GM08714 (cell line): ENCODE results near the gene NLRP5.
"Not testable (repeated sequence)": the region's sequence is repeated elsewhere in the genome, so short reads cannot be mapped to it uniquely, and the experiment has no call there.

Experiments
- H3K4me3 ChIP-seq: fragments of 200-500 bp; sonication (Bioruptor generic); 2 replicates; pipeline ENCODE4 v1.5.1; 2014; ENCODE audit warnings: mild to moderate bottlenecking, low read length, inconsistent platforms
- ZNF274 ChIP-seq: IDR thresholded peaks from 2 replicates; pipeline ENCODE4 v1.6.1; 2012; ENCODE audit warnings: mild to moderate bottlenecking, low read depth, low read length

The NLRP5 gene

GRCh38 chr19:56088497-56089215, 102.1 kb downstream of the NLRP5 start:
- no peak for TF ChIP-seq ZNF274
- H3K4me3 ChIP-seq = no peak overlapping the region

- TF ChIP-seq ZNF274 = no peak
- H3K4me3 ChIP-seq = no peak overlapping the region
These were observed 102.8 kb downstream of the NLRP5 start for GRCh38 chr19:56089344-56089743.

- no peak for TF ChIP-seq ZNF274
- H3K4me3 ChIP-seq = no peak overlapping the region
These were observed 104.5 kb downstream of the NLRP5 start for GRCh38 chr19:56091066-56091490.

- H3K4me3 ChIP-seq = no peak overlapping the region
- no peak for TF ChIP-seq ZNF274
These were observed 105.4 kb downstream of the NLRP5 start for GRCh38 chr19:56091751-56092546.

- no peak overlapping the region for H3K4me3 ChIP-seq
- no peak for TF ChIP-seq ZNF274
These were observed 106.4 kb downstream of the NLRP5 start for GRCh38 chr19:56092685-56093631.

GRCh38 chr19:56094449-56094848, 107.9 kb downstream of the NLRP5 start:
- no peak overlapping the region for H3K4me3 ChIP-seq
- TF ChIP-seq ZNF274 = no peak

- TF ChIP-seq ZNF274 = no peak
- H3K4me3 ChIP-seq = no peak overlapping the region
These were observed 110.1 kb downstream of the NLRP5 start for GRCh38 chr19:56096665-56097064.

- no peak overlapping the region for H3K4me3 ChIP-seq
- no peak for TF ChIP-seq ZNF274
These were observed 110.7 kb downstream of the NLRP5 start for GRCh38 chr19:56097306-56097705.

GRCh38 chr19:56097776-56098175, 111.2 kb downstream of the NLRP5 start:
- no peak overlapping the region for H3K4me3 ChIP-seq
- TF ChIP-seq ZNF274 = no peak

- not testable (repeated sequence) for H3K4me3 ChIP-seq
These were observed 111.7 kb downstream of the NLRP5 start for GRCh38 chr19:56098237-56098636.

GRCh38 chr19:56098731-56099568, 112.4 kb downstream of the NLRP5 start:
- no peak overlapping the region for H3K4me3 ChIP-seq
- TF ChIP-seq ZNF274 = no peak

GRCh38 chr19:56099638-56100539, 113.3 kb downstream of the NLRP5 start:
- H3K4me3 ChIP-seq = no peak overlapping the region
- TF ChIP-seq ZNF274 = no peak
